Retinal pigment epithelial cell (primary cell): ENCODE results near the gene PELO.

ENCODE experiments used
- DNase-seq: peaks from one replicate; pipeline ENCODE4 v3.0.0-alpha.2; 2010; ENCODE audit warnings: low read depth
- H3K4me3 ChIP-seq: 2 replicates; pipeline ENCODE4 v1.5.1; 2011; ENCODE audit warnings: mild to moderate bottlenecking, low read length, control low read depth, moderate library complexity
- CTCF ChIP-seq: conservative IDR thresholded peaks from 2 replicates; pipeline ENCODE4 v1.5.1; 2011; ENCODE audit warnings: low read depth, low read length, control low read depth, inconsistent platforms

PELO gene

GRCh38 chr5:52837068-52837467 lies 49.4 kb downstream of the PELO start:
- TF ChIP-seq CTCF: no peak
- H3K4me3 ChIP-seq: no peak overlapping the region

More at GRCh38 chr5:52837068-52837467, 49.4 kb downstream of the PELO start:
- DNase-seq: no peak
